ENCODE measurements around the gene SLC17A7.

SLC17A7 gene

GRCh38 chr19:49415810-49416200 lies 25.5 kb downstream of the SLC17A7 start:
- H3K27ac ChIP-seq: no peak overlapping the region
- TF ChIP-seq ZFX (IDR thresholded peaks at IDR 0.05) (no peak), CTCF (conservative IDR thresholded peaks at IDR 0.05) (no peak)

GRCh38 chr19:49415102-49415809 lies 26.1 kb downstream of the SLC17A7 start:
- no peak overlapping the region for H3K27ac ChIP-seq
- TF ChIP-seq ZFX (IDR thresholded peaks at IDR 0.05): no peak
- no peak for TF ChIP-seq CTCF (conservative IDR thresholded peaks at IDR 0.05)

GRCh38 chr19:49414256-49414655 lies 27.1 kb downstream of the SLC17A7 start:
- H3K27ac ChIP-seq: no peak overlapping the region
- TF ChIP-seq CTCF (conservative IDR thresholded peaks at IDR 0.05) (no peak), ZFX (IDR thresholded peaks at IDR 0.05) (no peak)

GRCh38 chr19:49413348-49413747 lies 28.0 kb downstream of the SLC17A7 start:
- no peak overlapping the region for H3K27ac ChIP-seq
- TF ChIP-seq ZFX (IDR thresholded peaks at IDR 0.05) (no peak), CTCF (conservative IDR thresholded peaks at IDR 0.05) (no peak)

- H3K27ac ChIP-seq: no peak overlapping the region
- no peak for TF ChIP-seq CTCF (conservative IDR thresholded peaks at IDR 0.05)
- no peak for TF ChIP-seq ZFX (IDR thresholded peaks at IDR 0.05)
Measured at GRCh38 chr19:49411681-49412326, 29.5 kb downstream of the SLC17A7 start.

GRCh38 chr19:49409441-49410029 lies 31.8 kb downstream of the SLC17A7 start:
- H3K27ac ChIP-seq: no peak overlapping the region
- TF ChIP-seq CTCF (conservative IDR thresholded peaks at IDR 0.05) (no peak), ZFX (IDR thresholded peaks at IDR 0.05) (no peak)

GRCh38 chr19:49408816-49409440 lies 32.4 kb downstream of the SLC17A7 start:
- TF ChIP-seq CTCF (conservative IDR thresholded peaks at IDR 0.05) (no peak), ZFX (IDR thresholded peaks at IDR 0.05) (no peak)
- H3K27ac ChIP-seq: no peak overlapping the region

All from C4-2B (cell line).